Measurements from ENCODE around the gene NOD2.

NOD2 gene

GRCh38 chr16:50694206-50694605 is 800 bp downstream of the NOD2 start:
- DNase-seq (ENCODE audit: low read depth in 2 of 2), result no peak

- no peak for DNase-seq (ENCODE audit: low read depth in 2 of 2)
Observed at GRCh38 chr16:50695017-50696000, 1.9 kb downstream of the NOD2 start.

GRCh38 chr16:50696126-50696525 is 2.7 kb downstream of the NOD2 start:
- no peak for DNase-seq (ENCODE audit: low read depth in 2 of 2)

- DNase-seq (ENCODE audit: low read depth in 2 of 2), result no peak
Observed at GRCh38 chr16:50696575-50697420, 3.4 kb downstream of the NOD2 start.

- no peak for DNase-seq (ENCODE audit: low read depth in 2 of 2)
Observed at GRCh38 chr16:50697421-50697715, 4.0 kb downstream of the NOD2 start.

- no peak for DNase-seq (ENCODE audit: low read depth in 2 of 2)
Observed at GRCh38 chr16:50697881-50698767, 4.7 kb downstream of the NOD2 start.

- DNase-seq (ENCODE audit: low read depth in 2 of 2), result no peak
Observed at GRCh38 chr16:50699326-50700159, 6.1 kb downstream of the NOD2 start.

- no peak for DNase-seq (ENCODE audit: low read depth in 2 of 2)
Observed at GRCh38 chr16:50702725-50703124, 9.3 kb downstream of the NOD2 start.

GRCh38 chr16:50704245-50704644 is 10.8 kb downstream of the NOD2 start:
- DNase-seq (ENCODE audit: low read depth in 2 of 2), result no peak

- no peak for DNase-seq (ENCODE audit: low read depth in 2 of 2)
Observed at GRCh38 chr16:50705436-50706110, 12.2 kb downstream of the NOD2 start.

GRCh38 chr16:50706250-50706649 is 12.8 kb downstream of the NOD2 start:
- DNase-seq (ENCODE audit: low read depth in 2 of 2), result no peak

GRCh38 chr16:50708373-50709060 is 15.1 kb downstream of the NOD2 start:
- DNase-seq (ENCODE audit: low read depth in 2 of 2), result no peak

GRCh38 chr16:50709061-50709684 is 15.8 kb downstream of the NOD2 start:
- no peak for DNase-seq (ENCODE audit: low read depth in 2 of 2)

- DNase-seq (ENCODE audit: low read depth in 2 of 2), result no peak
Observed at GRCh38 chr16:50709980-50710379, 16.6 kb downstream of the NOD2 start.

- no peak for DNase-seq (ENCODE audit: low read depth in 2 of 2)
Observed at GRCh38 chr16:50711040-50711439, 17.6 kb downstream of the NOD2 start.

GRCh38 chr16:50711862-50712559 is 18.6 kb downstream of the NOD2 start:
- DNase-seq (ENCODE audit: low read depth in 2 of 2), result no peak

GRCh38 chr16:50712560-50712898 is 19.1 kb downstream of the NOD2 start:
- no peak for DNase-seq (ENCODE audit: low read depth in 2 of 2)

- DNase-seq (ENCODE audit: low read depth in 2 of 2), result no peak
Observed at GRCh38 chr16:50712956-50713355, 19.6 kb downstream of the NOD2 start.

- no peak for DNase-seq (ENCODE audit: low read depth in 2 of 2)
Observed at GRCh38 chr16:50717091-50717490, 23.7 kb downstream of the NOD2 start.

Measured in stimulated activated CD8-positive, alpha-beta memory T cell treated with anti-CD3 and anti-CD28 coated beads, Interleukin-2, amount 100 ng/mL, for 1 hour (primary cell).